ENCODE data around the gene JMJD1C. TPM values are rescaled to one million over a fixed set of nuclear protein-coding genes. Genes with fewer than 3 reads are reported as not detected.

The JMJD1C gene
- total RNA-seq (93.3 and 97.1 TPM in 2 replicates), polyA plus RNA-seq (23.9 and 32.1 TPM in 2 replicates), polyA minus RNA-seq (237 and 240 TPM in 2 replicates), Bru-seq, nascent RNA (percentile 96 among the genes with signal in this experiment), BruChase-seq, experiment 1, labeled RNA remaining after a 6-hour chase (percentile 84 among the genes with signal in this experiment), BruChase-seq, experiment 2, labeled RNA remaining after a 2-hour chase (percentile 92 among the genes with signal in this experiment)
- 20.4 and 23.2 TPM in 2 replicates for polyA plus RNA-seq (2011; cell fraction: cytosol; rRNA removed)
- polyA plus RNA-seq (2011; cell fraction: nucleus; rRNA removed): 175 and 198 TPM in 2 replicates
- 45.5 and 51.5 TPM in 2 replicates for polyA plus RNA-seq (2012)
- polyA minus RNA-seq (2011; cell fraction: cytosol; rRNA and poly(A)+ RNA removed): 19.2 TPM
- polyA minus RNA-seq (2011; cell fraction: nucleus; rRNA and poly(A)+ RNA removed): 547 and 808 TPM in 2 replicates
- long read RNA-seq, partial matches to known transcripts: 5 of 17 reads
- long read RNA-seq, other reads (novel, unspliced or antisense): 11 of 17 reads

GRCh38 chr10:63465293-63466143 lies at the start of gene JMJD1C:
Gene JMJD1C, minus strand, starts transcription at chr10:63465977. Its CDS starts 315 bp downstream, at chr10:63465662.
- no peaks in the 10 kb centered on the region for H3K9me1 ChIP-seq (replicated peaks; ENCODE audit: control insufficient read depth, extremely low read depth, insufficient read depth, low read length)
- no TSS peak for BruUV-seq (replicated peaks)
- no peaks in the 10 kb centered on the region for H3K9me3 ChIP-seq (replicated peaks; ENCODE audit: control insufficient read depth, insufficient read depth, low read length)
- FAIRE-seq: peak; percentile 8
- peaks cover 5% of the 10 kb centered on the region for H3K4me1 ChIP-seq (ENCODE audit: control insufficient read depth, extremely low read depth, insufficient read depth, low read length)
- intact Hi-C loops (cut with micrococcal nuclease): loop anchor here (1.0 to 5.0 kb wide), 8 partner anchors 35 to 258 kb away; no protein-coding TSS in a partner anchor
- no peaks in the 10 kb centered on the region for H3K27me3 ChIP-seq (ENCODE audit: control insufficient read depth in 2 of 2, insufficient read depth in 2 of 2, low read length in 2 of 2)
- DNase-seq (ENCODE audit: low read depth, low spot score): peak; percentile 80
- H4K20me1 ChIP-seq (replicated peaks; ENCODE audit: control insufficient read depth, extremely low read depth, insufficient read depth, low read length): no peaks in the 10 kb centered on the region
- dilution Hi-C loops (cut with MboI; ENCODE audit: extremely low pct_ligation_motif_present, low sequenced_read_pairs): no loop called here
- peak within 1 kb of the TSS; percentile 81 for H2AFZ ChIP-seq (ENCODE audit: low read depth, low read length)
- ChIA-PET POLR2A (interaction anchor here (1.1 to 2.2 kb wide), 2 partner anchors 56 to 197 kb away, joined by 3 to 14 read pairs; no protein-coding TSS in a partner anchor), CTCF (interaction anchor here (0.7 to 3.5 kb wide), 11 partner anchors 9 to 298 kb away, joined by 3 to 20 read pairs (median 3); no protein-coding TSS in a partner anchor)
- H3K36me3 ChIP-seq (ENCODE audit: control insufficient read depth in 2 of 2, extremely low read depth in 1 of 2, insufficient read depth in 2 of 2, low read length in 2 of 2): no peaks in the 10 kb centered on the region
- H3K4me2 ChIP-seq (ENCODE audit: insufficient read depth, low read length): peak within 1 kb of the TSS; percentile 98
- peak within 1 kb of the TSS; percentile 87 for H3K9ac ChIP-seq (replicated peaks; ENCODE audit: extremely low read depth, insufficient read depth, low read length)
- H3K79me2 ChIP-seq (ENCODE audit: control insufficient read depth, insufficient read depth, low read length): peaks cover 69% of the 10 kb centered on the region
- peak within 1 kb of the TSS; percentile 82 for H3K27ac ChIP-seq (ENCODE audit: insufficient read depth, low read depth, low read length)
- H3K4me3 ChIP-seq (replicated peaks in 1 of 3; ENCODE audit: insufficient read depth in 1 of 3, low read depth in 1 of 3, low read length in 3 of 3): peak within 1 kb of the TSS; percentile 55 to 98 (median 83)
- TF ChIP-seq EZH2 (IDR thresholded peaks at IDR 0.05; ENCODE audit: borderline replicate concordance, low read depth, low read length, severe bottlenecking) (no peak), GATA2 (IDR thresholded peaks at IDR 0.05; ENCODE audit: insufficient read depth, insufficient read length, low read depth, low read length) (no peak), MYC (IDR thresholded peaks at IDR 0.05; ENCODE audit: low read depth, low read length) (no peak), POLR2AphosphoS5 (IDR thresholded peaks at IDR 0.05; ENCODE audit: insufficient read depth, low read depth, low read length) (peak; percentile 65), POLR2A (IDR thresholded peaks at IDR 0.05; ENCODE audit: low read depth, low read length) (peak; percentile 84), JUN (IDR thresholded peaks at IDR 0.05; ENCODE audit: borderline replicate concordance, insufficient read depth, insufficient read length, low read depth) (no peak), FOS (IDR thresholded peaks at IDR 0.05; ENCODE audit: borderline replicate concordance, insufficient read depth, low read length) (no peak)
- TF ChIP-seq, protein P1, sequence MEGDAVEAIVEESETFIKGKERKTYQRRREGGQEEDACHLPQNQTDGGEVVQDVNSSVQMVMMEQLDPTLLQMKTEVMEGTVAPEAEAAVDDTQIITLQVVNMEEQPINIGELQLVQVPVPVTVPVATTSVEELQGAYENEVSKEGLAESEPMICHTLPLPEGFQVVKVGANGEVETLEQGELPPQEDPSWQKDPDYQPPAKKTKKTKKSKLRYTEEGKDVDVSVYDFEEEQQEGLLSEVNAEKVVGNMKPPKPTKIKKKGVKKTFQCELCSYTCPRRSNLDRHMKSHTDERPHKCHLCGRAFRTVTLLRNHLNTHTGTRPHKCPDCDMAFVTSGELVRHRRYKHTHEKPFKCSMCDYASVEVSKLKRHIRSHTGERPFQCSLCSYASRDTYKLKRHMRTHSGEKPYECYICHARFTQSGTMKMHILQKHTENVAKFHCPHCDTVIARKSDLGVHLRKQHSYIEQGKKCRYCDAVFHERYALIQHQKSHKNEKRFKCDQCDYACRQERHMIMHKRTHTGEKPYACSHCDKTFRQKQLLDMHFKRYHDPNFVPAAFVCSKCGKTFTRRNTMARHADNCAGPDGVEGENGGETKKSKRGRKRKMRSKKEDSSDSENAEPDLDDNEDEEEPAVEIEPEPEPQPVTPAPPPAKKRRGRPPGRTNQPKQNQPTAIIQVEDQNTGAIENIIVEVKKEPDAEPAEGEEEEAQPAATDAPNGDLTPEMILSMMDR (IDR thresholded peaks at IDR 0.05; ENCODE audit: extremely low read depth in 1 of 2, insufficient read depth in 1 of 2, low read depth in 1 of 2, low read length in 2 of 2): peak in 1 of 2 donors; percentile 12
- TF ChIP-seq, protein P2, sequence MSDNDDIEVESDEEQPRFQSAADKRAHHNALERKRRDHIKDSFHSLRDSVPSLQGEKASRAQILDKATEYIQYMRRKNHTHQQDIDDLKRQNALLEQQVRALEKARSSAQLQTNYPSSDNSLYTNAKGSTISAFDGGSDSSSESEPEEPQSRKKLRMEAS (IDR thresholded peaks at IDR 0.05; ENCODE audit: insufficient read depth, insufficient read length): no peak

Measured in endothelial cell of umbilical vein (primary cell).